Muscle layer of colon (tissue), 2 donors: ENCODE data around the gene NOS3.

ENCODE experiments used
- H3K27ac ChIP-seq: one replicate; pipeline ENCODE4 v1.7.0; 2013; ENCODE audit warnings: low read depth, mild to moderate bottlenecking, low read length, moderate library complexity
- H3K27me3 ChIP-seq, 2 donors: one replicate each; pipeline ENCODE4 v1.7.0; 2013; ENCODE audit warnings: low read length in 2 of 2, mild to moderate bottlenecking in 2 of 2; ENCODE audit not compliant: insufficient read depth in 2 of 2, control insufficient read depth in 1 of 2
- H3K36me3 ChIP-seq: one replicate; pipeline ENCODE4 v1.7.0; 2013; ENCODE audit warnings: mild to moderate bottlenecking, low read length; ENCODE audit not compliant: insufficient read depth
- H3K4me1 ChIP-seq: one replicate; pipeline ENCODE4 v1.7.0; 2013; ENCODE audit warnings: mild to moderate bottlenecking, low read length; ENCODE audit not compliant: insufficient read depth
- H3K4me3 ChIP-seq, 2 donors: one replicate each; pipeline ENCODE4 v1.7.0; 2013; ENCODE audit warnings: low read length in 2 of 2, low read depth in 1 of 2, mild to moderate bottlenecking in 1 of 2, moderate library complexity in 1 of 2
- H3K9ac ChIP-seq: one replicate; pipeline ENCODE4 v1.7.0; 2013; ENCODE audit warnings: low read length
- H3K9me3 ChIP-seq: one replicate; pipeline ENCODE4 v1.7.0; 2013; ENCODE audit warnings: mild to moderate bottlenecking, low read length
- donor health status: abdominal sarcoma.
- donor health status: Adenocarcinoma of cecum.

Gene NOS3

DNA sequence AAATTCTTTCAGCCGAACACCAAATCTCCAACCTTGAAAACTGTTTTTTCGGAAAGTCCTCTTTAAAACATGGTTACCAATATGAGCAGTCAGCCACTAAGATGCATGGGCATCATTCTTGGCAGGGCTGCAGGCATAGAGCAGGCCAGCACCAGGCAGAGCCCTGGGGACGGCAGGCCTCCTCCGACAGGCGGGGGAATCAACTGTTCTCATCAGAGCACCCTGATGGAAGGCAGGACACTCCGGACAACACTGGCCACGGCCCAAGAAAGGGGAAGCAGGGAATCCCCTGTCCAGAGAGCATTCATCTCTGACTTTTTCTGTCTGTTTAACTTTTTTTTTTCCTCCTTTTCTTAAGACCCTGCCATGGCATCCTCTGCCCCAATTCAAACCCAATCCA, 1.4 kb upstream of the NOS3 start:
- Histone ChIP-seq H3K9me3 (no peaks in the 10 kb centered on the region), H3K4me1 (peaks cover 21% of the 10 kb centered on the region), H3K27me3 (no peaks in the 10 kb centered on the region), H3K36me3 (no peaks in the 10 kb centered on the region), H3K27ac (no peak overlapping the region), H3K4me3 (no peak overlapping the region), H3K9ac (no peak overlapping the region)

DNA sequence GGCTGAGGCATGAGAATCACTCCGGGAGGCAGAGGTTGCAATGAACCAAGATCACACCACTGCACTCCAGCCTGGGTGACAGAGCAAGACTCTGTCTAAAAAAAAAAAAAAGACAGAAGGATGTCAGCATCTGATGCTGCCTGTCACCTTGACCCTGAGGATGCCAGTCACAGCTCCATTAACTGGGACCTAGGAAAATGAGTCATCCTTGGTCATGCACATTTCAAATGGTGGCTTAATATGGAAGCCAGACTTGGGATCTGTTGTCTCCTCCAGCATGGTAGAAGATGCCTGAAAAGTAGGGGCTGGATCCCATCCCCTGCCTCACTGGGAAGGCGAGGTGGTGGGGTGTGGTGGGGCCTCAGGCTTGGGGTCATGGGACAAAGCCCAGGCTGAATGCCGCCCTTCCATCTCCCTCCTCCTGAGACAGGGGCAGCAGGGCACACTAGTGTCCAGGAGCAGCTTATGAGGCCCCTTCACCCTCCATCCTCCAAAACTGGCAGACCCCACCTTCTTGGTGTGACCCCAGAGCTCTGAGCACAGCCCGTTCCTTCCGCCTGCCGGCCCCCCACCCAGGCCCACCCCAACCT, 1.3 kb downstream of the NOS3 start:
- Histone ChIP-seq H3K9ac (no peak overlapping the region), H3K27ac (no peak overlapping the region), H3K27me3 (peaks cover 0 to 3% of the 10 kb centered on the region in 2 donors), H3K9me3 (no peaks in the 10 kb centered on the region), H3K36me3 (no peaks in the 10 kb centered on the region), H3K4me1 (peaks cover 17% of the 10 kb centered on the region), H3K4me3 (no peak overlapping the region)

DNA sequence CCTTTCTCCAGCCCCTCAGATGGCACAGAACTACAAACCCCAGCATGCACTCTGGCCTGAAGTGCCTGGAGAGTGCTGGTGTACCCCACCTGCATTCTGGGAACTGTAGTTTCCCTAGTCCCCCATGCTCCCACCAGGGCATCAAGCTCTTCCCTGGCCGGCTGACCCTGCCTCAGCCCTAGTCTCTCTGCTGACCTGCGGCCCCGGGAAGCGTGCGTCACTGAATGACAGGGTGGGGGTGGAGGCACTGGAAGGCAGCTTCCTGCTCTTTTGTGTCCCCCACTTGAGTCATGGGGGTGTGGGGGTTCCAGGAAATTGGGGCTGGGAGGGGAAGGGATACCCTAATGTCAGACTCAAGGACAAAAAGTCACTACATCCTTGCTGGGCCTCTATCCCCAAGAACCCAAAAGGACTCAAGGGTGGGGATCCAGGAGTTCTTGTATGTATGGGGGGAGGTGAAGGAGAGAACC, 2.1 kb downstream of the NOS3 start:
- Histone ChIP-seq H3K27ac (no peak overlapping the region), H3K4me1 (peaks cover 17% of the 10 kb centered on the region), H3K4me3 (no peak overlapping the region), H3K9me3 (no peaks in the 10 kb centered on the region), H3K27me3 (peaks cover 0 to 4% of the 10 kb centered on the region in 2 donors), H3K9ac (no peak overlapping the region), H3K36me3 (no peaks in the 10 kb centered on the region)

DNA sequence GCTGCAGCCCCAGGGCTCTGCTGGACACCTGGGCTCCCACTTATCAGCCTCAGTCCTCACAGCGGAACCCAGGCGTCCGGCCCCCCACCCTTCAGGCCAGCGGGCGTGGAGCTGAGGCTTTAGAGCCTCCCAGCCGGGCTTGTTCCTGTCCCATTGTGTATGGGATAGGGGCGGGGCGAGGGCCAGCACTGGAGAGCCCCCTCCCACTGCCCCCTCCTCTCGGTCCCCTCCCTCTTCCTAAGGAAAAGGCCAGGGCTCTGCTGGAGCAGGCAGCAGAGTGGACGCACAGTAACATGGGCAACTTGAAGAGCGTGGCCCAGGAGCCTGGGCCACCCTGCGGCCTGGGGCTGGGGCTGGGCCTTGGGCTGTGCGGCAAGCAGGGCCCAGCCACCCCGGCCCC, 2.7 kb downstream of the NOS3 start:
- Histone ChIP-seq H3K9ac (no peak overlapping the region), H3K4me3 (no peak overlapping the region), H3K36me3 (no peaks in the 10 kb centered on the region), H3K4me1 (peaks cover 11% of the 10 kb centered on the region), H3K9me3 (no peaks in the 10 kb centered on the region), H3K27ac (no peak overlapping the region), H3K27me3 (peaks cover 0 to 4% of the 10 kb centered on the region in 2 donors)

DNA sequence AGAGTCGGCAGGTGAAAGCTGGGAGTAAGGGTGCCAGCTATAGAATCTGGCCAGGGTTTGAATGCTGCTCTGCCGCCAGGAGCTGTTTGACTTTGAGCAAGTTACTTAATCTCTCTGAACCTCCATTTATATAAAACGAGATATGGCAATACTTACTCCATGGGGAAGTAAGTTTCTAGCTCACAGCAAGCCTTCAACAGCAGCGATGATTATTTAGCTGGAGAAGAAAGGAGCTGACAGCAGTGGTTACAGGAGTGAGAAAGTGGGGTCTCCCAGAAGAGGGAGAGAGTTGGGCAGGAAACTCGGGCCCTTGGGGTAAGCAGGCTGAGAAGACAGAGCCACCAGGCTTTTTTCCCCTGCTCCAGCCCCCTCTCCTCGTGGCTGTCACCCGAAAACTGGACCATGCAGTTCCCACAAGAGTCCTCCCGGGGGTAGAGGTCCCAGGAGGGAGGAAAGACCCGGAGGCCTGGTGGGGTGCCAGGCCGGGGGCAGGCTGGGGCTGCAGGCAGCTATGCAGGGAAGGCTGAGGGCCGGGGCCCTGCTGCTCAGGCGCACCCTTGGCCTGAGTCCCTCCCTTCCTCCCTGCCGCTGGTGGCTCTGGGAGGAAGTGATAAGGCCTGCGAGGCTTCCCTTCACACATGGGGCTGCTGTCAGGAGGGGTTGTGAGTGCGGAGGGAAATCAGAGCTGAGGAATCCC, 3.5 kb downstream of the NOS3 start:
- Histone ChIP-seq H3K36me3 (no peaks in the 10 kb centered on the region), H3K9ac (no peak overlapping the region), H3K27me3 (peaks cover 0 to 4% of the 10 kb centered on the region in 2 donors), H3K27ac (no peak overlapping the region), H3K4me1 (peaks cover 3% of the 10 kb centered on the region), H3K9me3 (no peaks in the 10 kb centered on the region), H3K4me3 (no peak overlapping the region)

DNA sequence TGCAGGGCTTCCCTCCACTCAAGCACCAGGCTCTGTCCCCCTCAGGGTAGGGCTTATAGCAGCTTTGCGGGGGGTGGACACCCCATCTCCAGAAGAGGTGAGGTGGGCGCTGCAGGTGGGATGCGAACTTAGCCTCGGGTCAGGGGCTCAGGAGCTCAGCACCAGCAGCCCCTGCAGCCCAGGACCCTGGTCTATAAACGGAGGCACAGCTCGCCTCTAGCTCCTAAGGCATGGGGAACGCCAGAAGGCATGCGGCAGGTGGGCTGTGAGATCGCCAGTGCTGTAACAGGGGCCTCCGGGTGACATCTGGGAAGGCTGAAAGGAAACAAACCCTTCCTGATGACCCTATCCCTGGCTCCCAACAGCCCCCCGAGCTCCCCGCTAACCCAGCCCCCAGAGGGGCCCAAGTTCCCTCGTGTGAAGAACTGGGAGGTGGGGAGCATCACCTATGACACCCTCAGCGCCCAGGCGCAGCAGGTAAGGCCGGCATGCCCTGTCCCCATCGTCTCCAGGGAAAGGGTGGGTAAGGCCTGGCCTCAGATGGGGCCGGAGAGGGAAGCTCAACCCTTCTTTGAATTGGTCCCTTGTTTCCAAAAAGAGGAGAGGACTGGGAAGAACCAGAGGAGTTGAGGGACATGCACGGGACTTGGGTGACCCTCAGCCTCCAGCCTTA, 4.2 kb downstream of the NOS3 start:
- Histone ChIP-seq H3K27me3 (peaks cover 0 to 4% of the 10 kb centered on the region in 2 donors), H3K36me3 (no peaks in the 10 kb centered on the region), H3K4me1 (no peaks in the 10 kb centered on the region), H3K4me3 (no peak overlapping the region), H3K9me3 (no peaks in the 10 kb centered on the region), H3K27ac (no peak overlapping the region), H3K9ac (no peak overlapping the region)

DNA sequence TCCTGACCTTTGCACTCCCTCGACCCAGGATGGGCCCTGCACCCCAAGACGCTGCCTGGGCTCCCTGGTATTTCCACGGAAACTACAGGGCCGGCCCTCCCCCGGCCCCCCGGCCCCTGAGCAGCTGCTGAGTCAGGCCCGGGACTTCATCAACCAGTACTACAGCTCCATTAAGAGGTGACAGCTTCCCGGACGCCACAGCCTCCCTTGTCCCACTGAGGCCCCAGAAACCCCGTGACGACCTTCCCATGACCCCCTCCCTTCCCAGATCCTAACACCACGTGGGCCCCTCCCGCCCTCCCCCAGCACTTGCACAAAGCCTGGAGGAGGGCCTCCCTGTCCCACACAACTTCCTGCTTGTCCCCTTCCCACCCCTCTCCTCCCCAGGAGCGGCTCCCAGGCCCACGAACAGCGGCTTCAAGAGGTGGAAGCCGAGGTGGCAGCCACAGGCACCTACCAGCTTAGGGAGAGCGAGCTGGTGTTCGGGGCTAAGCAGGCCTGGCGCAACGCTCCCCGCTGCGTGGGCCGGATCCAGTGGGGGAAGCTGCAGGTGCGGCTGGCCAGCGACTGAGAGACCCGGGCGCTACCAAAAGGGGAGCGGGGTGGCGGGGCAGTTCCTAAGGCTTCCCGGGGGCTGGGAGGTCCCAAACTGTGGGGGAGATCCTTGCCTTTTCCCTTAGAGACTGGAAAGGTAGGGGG, 5.7 kb downstream of the NOS3 start:
- Histone ChIP-seq H3K27ac (no peak overlapping the region), H3K36me3 (no peaks in the 10 kb centered on the region), H3K27me3 (peaks cover 0 to 4% of the 10 kb centered on the region in 2 donors), H3K4me3 (no peak overlapping the region), H3K9ac (no peak overlapping the region), H3K9me3 (no peaks in the 10 kb centered on the region), H3K4me1 (no peaks in the 10 kb centered on the region)

DNA sequence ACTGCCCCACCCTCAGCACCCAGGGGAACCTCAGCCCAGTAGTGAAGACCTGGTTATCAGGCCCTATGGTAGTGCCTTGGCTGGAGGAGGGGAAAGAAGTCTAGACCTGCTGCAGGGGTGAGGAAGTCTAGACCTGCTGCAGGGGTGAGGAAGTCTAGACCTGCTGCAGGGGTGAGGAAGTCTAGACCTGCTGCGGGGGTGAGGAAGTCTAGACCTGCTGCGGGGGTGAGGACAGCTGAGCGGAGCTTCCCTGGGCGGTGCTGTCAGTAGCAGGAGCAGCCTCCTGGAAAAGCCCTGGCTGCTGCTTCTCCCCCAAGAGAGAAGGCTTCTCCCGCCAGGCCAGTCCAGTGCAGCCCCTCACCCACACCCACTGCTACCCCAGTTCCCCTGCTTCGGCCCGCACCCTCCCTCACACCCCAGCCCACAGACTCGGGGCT, 6.3 kb downstream of the NOS3 start:
- H3K4me1 ChIP-seq, result no peaks in the 10 kb centered on the region
- H3K9me3 ChIP-seq, result no peaks in the 10 kb centered on the region
- H3K4me3 ChIP-seq, result no peak overlapping the region
- H3K9ac ChIP-seq, result no peak overlapping the region
- H3K36me3 ChIP-seq, result no peaks in the 10 kb centered on the region
- H3K27me3 ChIP-seq, result peaks cover 0 to 4% of the 10 kb centered on the region in 2 donors
- H3K27ac ChIP-seq, result no peak overlapping the region

DNA sequence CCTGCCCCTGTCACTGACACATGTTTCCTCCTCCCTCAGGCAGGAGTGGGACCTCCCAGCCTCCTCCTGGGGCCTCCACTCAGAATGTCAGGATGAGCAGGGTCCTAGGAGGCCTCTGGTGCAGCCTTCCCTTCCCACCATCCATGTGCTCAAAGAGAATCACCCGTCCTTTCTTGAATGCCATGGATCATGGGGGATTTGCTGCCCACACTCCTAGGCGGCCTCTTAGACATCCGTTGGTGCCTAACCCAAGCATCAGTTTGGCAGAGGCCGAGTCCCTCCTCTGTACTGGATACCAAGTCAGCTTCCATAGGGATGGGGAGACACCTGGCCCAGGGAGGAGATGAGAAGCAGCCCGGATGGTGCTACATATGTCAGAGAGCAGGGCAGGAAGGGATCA, 7.0 kb downstream of the NOS3 start:
- peaks cover 0 to 4% of the 10 kb centered on the region in 2 donors for H3K27me3 ChIP-seq
- no peak overlapping the region for H3K9ac ChIP-seq
- no peak overlapping the region for H3K27ac ChIP-seq
- no peaks in the 10 kb centered on the region for H3K36me3 ChIP-seq
- H3K4me1 ChIP-seq, result no peaks in the 10 kb centered on the region
- H3K9me3 ChIP-seq, result no peaks in the 10 kb centered on the region
- no peak overlapping the region for H3K4me3 ChIP-seq

DNA sequence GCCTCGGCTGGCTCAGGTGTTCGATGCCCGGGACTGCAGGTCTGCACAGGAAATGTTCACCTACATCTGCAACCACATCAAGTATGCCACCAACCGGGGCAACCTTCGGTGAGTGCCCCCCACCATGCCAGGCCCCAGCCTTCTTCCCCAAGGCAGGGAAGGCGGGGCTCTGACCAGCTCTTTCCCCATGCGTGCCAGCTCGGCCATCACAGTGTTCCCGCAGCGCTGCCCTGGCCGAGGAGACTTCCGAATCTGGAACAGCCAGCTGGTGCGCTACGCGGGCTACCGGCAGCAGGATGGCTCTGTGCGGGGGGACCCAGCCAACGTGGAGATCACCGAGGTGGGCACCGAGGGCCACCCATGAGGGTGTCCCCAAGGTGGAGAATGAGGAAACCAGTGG, 7.5 kb downstream of the NOS3 start:
- Histone ChIP-seq H3K27ac (no peak overlapping the region), H3K4me3 (no peak overlapping the region), H3K36me3 (no peaks in the 10 kb centered on the region), H3K9me3 (no peaks in the 10 kb centered on the region), H3K27me3 (peaks cover 0 to 4% of the 10 kb centered on the region in 2 donors), H3K4me1 (no peaks in the 10 kb centered on the region), H3K9ac (no peak overlapping the region)

DNA sequence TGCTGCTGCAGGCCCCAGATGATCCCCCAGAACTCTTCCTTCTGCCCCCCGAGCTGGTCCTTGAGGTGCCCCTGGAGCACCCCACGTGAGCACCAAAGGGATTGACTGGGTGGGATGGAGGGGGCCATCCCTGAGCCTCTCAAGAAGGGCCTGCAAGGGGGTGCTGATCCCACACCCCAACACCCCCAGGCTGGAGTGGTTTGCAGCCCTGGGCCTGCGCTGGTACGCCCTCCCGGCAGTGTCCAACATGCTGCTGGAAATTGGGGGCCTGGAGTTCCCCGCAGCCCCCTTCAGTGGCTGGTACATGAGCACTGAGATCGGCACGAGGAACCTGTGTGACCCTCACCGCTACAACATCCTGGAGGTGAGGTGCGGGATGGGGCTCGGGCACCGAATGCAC, 8.2 kb downstream of the NOS3 start:
- H3K36me3 ChIP-seq, result no peaks in the 10 kb centered on the region
- H3K27me3 ChIP-seq, result peaks cover 0 to 4% of the 10 kb centered on the region in 2 donors
- no peaks in the 10 kb centered on the region for H3K4me1 ChIP-seq

More for the DNA sequence above, 8.2 kb downstream of the NOS3 start:
- Histone ChIP-seq H3K4me3 (no peak overlapping the region), H3K27ac (no peak overlapping the region), H3K9ac (no peak overlapping the region), H3K9me3 (no peaks in the 10 kb centered on the region)
